Measurements from ENCODE around the gene CALCOCO1. TPM values are rescaled to one million over a fixed set of nuclear protein-coding genes. Genes with fewer than 3 reads are reported as not detected.
A peak's percentile ranks its signal among the peaks of the same experiment; 100 is the strongest.

The CALCOCO1 gene
- total and polyA plus RNA-seq, 9 of the 15 experiments (the other 6 are each of a cell fraction or from before 2014, with no cell fraction given): 1.9 to 31.8 (median 11.0) TPM

GRCh38 chr12:53746592-53747092 lies 19.4 kb upstream of the CALCOCO1 start (continued):
- no peak for TF ChIP-seq E2F5 (CRISPR knock-in tag; IDR thresholded peaks at IDR 0.05)
- TF ChIP-seq ZKSCAN1 (IDR thresholded peaks at IDR 0.05; ENCODE audit: low read depth, low read length): no peak
- no peak for TF ChIP-seq HOXB6 (CRISPR knock-in tag; IDR thresholded peaks at IDR 0.05; ENCODE audit: borderline replicate concordance)
- no peak for TF ChIP-seq ZNF316 (IDR thresholded peaks at IDR 0.05)
- TF ChIP-seq HMGN3 (IDR thresholded peaks at IDR 0.05; ENCODE audit: borderline replicate concordance, extremely low read depth, insufficient read length, low read depth, low read length): peak; percentile 55
- TF ChIP-seq UBTF (IDR thresholded peaks at IDR 0.05; ENCODE audit: borderline replicate concordance in 1 of 2, low read depth in 2 of 2, low read length in 2 of 2): 0 out of 4 replicates have a peak, but pooled peaks of 1 of the 2 experiments have one; percentile 21
- TF ChIP-seq ZNF239 (CRISPR knock-in tag; IDR thresholded peaks at IDR 0.05): no peak
- no peak for TF ChIP-seq MNT (conservative IDR thresholded peaks at IDR 0.05)
- TF ChIP-seq MLLT1 (IDR thresholded peaks at IDR 0.05): peak in 1 of 2 experiments; percentile 77; a peak in 1 of 4 replicates
- TF ChIP-seq CREB1 (IDR thresholded peaks at IDR 0.05): no peak
- TF ChIP-seq CREB1 (CRISPR knock-in tag; IDR thresholded peaks at IDR 0.05): no peak
- no peak for TF ChIP-seq NFYB (IDR thresholded peaks at IDR 0.05; ENCODE audit: extremely low read depth, insufficient read length)
- TF ChIP-seq ETS2 (tag; IDR thresholded peaks at IDR 0.05; ENCODE audit: borderline replicate concordance, poor library complexity, severe bottlenecking): no peak
- TF ChIP-seq RNF219 (CRISPR knock-in tag; IDR thresholded peaks at IDR 0.05): no peak
- no peak for TF ChIP-seq ZBTB17 (CRISPR knock-in tag; IDR thresholded peaks at IDR 0.05)
- no peak for TF ChIP-seq EWSR1 (IDR thresholded peaks at IDR 0.05; ENCODE audit: borderline replicate concordance, low read depth, partially characterized antibody)
- no peak for TF ChIP-seq ZNF354B (CRISPR knock-in tag; IDR thresholded peaks at IDR 0.05)
- no peak for TF ChIP-seq HDAC6 (IDR thresholded peaks at IDR 0.05; ENCODE audit: low read depth, low read length)
- no peak for TF ChIP-seq POLR2G (IDR thresholded peaks at IDR 0.05; ENCODE audit: low read depth, low read length)
